ENCODE data around the gene USP21.

USP21 gene

DNA sequence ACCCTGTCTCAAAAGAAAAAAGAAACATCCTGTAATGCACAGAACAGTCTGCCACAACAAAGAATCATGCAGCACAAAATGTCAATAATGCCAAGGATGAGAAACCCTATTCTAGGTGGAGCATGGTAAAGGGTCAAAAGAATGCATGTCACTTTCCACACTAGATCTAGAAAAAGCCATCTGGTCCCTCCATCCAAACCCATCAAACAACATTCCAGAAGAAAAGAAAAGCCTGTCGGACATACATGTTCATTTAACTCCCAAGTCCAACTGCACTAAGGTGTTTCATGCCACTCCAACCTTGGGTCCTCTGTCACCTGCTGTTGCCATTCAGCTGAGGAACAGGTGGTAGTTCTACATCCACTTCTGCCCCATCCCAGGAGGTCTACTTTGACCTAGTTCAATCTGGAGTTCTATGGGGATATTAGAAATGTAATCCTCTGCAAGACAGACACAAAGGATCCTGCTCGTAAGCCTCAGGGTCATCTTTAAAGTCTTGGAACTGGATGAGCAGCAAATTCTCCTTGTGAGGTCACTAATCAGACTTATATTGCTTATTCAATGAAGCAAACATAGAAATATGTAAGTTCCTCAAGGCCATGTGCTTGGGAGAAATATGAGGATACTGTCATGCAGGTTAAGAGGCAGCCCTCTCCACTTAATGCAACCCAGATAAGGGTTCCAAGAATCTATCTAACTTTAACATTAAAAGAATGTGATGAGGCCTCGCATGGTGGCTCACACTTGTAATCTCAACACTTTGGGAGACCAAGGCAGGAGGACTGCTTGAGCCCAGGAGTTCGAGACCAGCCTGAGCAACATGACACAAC lies 30.5 kb upstream of the USP21 start:
- H3K27ac ChIP-seq (ENCODE audit: low read length), result no peak overlapping the region
- peaks cover 85% of the 10 kb centered on the region for H3K79me2 ChIP-seq (ENCODE audit: low read length)
- H3K36me3 ChIP-seq (replicated peaks; ENCODE audit: insufficient read depth, low read length), result no peaks in the 10 kb centered on the region
- no peak overlapping the region for H3K4me2 ChIP-seq (ENCODE audit: low read depth, low read length)
- H2AFZ ChIP-seq (ENCODE audit: low read length), result no peak overlapping the region
- no peaks in the 10 kb centered on the region for H3K9me2 ChIP-seq (replicated peaks; ENCODE audit: insufficient read depth, low read length)
- peaks cover 9% of the 10 kb centered on the region; the same call in 1 of the 2 replicates for H3K4me1 ChIP-seq (ENCODE audit: low read length)
- H3K27me3 ChIP-seq (replicated peaks; ENCODE audit: insufficient read depth, low read length), result no peaks in the 10 kb centered on the region
- TF ChIP-seq EZH2phosphoT487 (IDR thresholded peaks at IDR 0.05; ENCODE audit: low read length) (no peak), EZH2 (optimal IDR thresholded peaks at IDR 0.05; ENCODE audit: low read depth, low read length) (no peak)
- TF ChIP-seq, protein P1, sequence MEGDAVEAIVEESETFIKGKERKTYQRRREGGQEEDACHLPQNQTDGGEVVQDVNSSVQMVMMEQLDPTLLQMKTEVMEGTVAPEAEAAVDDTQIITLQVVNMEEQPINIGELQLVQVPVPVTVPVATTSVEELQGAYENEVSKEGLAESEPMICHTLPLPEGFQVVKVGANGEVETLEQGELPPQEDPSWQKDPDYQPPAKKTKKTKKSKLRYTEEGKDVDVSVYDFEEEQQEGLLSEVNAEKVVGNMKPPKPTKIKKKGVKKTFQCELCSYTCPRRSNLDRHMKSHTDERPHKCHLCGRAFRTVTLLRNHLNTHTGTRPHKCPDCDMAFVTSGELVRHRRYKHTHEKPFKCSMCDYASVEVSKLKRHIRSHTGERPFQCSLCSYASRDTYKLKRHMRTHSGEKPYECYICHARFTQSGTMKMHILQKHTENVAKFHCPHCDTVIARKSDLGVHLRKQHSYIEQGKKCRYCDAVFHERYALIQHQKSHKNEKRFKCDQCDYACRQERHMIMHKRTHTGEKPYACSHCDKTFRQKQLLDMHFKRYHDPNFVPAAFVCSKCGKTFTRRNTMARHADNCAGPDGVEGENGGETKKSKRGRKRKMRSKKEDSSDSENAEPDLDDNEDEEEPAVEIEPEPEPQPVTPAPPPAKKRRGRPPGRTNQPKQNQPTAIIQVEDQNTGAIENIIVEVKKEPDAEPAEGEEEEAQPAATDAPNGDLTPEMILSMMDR (IDR thresholded peaks at IDR 0.05; ENCODE audit: low read length), result no peak
- no peak for DNase-seq
- no peak overlapping the region for H3K9ac ChIP-seq (ENCODE audit: low read length)
- H3K4me3 ChIP-seq (ENCODE audit: low read length), result no peak overlapping the region
- H4K20me1 ChIP-seq (ENCODE audit: insufficient read depth, low read length), result no peaks in the 10 kb centered on the region
- peaks cover 27% of the 10 kb centered on the region for H3F3A ChIP-seq (ENCODE audit: insufficient read depth, low read length)
- H3K9me3 ChIP-seq (replicated peaks; ENCODE audit: insufficient read depth, low read length), result no peaks in the 10 kb centered on the region

DNA sequence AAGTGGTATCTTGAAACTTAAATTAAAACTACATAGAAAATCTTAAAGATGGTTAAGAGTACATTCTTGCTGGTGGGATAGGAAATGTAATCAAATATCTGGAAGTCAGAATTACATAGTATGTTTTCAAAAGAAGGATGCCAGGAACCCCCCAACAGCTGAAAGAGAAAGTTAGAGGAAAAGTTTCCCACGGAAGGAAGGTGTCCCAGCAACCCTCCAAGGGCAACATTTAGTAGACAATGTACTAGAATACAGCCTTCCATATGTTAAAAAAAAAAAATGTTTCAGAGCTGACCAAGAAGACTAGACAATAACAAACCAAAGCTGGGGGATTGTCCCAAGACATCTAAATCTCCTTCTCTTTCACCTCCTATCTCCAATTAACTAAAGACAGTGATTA lies 29.0 kb upstream of the USP21 start:
- no peak overlapping the region for H3K9ac ChIP-seq (ENCODE audit: low read length)
- no peaks in the 10 kb centered on the region for H3K9me3 ChIP-seq (replicated peaks; ENCODE audit: insufficient read depth, low read length)
- TF ChIP-seq, protein P1 (IDR thresholded peaks at IDR 0.05; ENCODE audit: low read length), result no peak
- no peak for TF ChIP-seq EZH2 (optimal IDR thresholded peaks at IDR 0.05; ENCODE audit: low read depth, low read length)
- TF ChIP-seq EZH2phosphoT487 (IDR thresholded peaks at IDR 0.05; ENCODE audit: low read length), result no peak
- H4K20me1 ChIP-seq (ENCODE audit: insufficient read depth, low read length), result no peaks in the 10 kb centered on the region
- no peak overlapping the region for H2AFZ ChIP-seq (ENCODE audit: low read length)
- H3K9me2 ChIP-seq (replicated peaks; ENCODE audit: insufficient read depth, low read length), result no peaks in the 10 kb centered on the region
- no peak overlapping the region for H3K4me2 ChIP-seq (ENCODE audit: low read depth, low read length)
- H3K27ac ChIP-seq (ENCODE audit: low read length), result no peak overlapping the region
- H3K4me3 ChIP-seq (ENCODE audit: low read length), result no peak overlapping the region
- no peaks in the 10 kb centered on the region for H3K27me3 ChIP-seq (replicated peaks; ENCODE audit: insufficient read depth, low read length)
- peaks cover 9% of the 10 kb centered on the region; the same call in 1 of the 2 replicates for H3K4me1 ChIP-seq (ENCODE audit: low read length)
- no peak for DNase-seq
- peaks cover 89% of the 10 kb centered on the region for H3K79me2 ChIP-seq (ENCODE audit: low read length)
- H3F3A ChIP-seq (ENCODE audit: insufficient read depth, low read length), result peaks cover 27% of the 10 kb centered on the region
- H3K36me3 ChIP-seq (replicated peaks; ENCODE audit: insufficient read depth, low read length), result no peaks in the 10 kb centered on the region

DNA sequence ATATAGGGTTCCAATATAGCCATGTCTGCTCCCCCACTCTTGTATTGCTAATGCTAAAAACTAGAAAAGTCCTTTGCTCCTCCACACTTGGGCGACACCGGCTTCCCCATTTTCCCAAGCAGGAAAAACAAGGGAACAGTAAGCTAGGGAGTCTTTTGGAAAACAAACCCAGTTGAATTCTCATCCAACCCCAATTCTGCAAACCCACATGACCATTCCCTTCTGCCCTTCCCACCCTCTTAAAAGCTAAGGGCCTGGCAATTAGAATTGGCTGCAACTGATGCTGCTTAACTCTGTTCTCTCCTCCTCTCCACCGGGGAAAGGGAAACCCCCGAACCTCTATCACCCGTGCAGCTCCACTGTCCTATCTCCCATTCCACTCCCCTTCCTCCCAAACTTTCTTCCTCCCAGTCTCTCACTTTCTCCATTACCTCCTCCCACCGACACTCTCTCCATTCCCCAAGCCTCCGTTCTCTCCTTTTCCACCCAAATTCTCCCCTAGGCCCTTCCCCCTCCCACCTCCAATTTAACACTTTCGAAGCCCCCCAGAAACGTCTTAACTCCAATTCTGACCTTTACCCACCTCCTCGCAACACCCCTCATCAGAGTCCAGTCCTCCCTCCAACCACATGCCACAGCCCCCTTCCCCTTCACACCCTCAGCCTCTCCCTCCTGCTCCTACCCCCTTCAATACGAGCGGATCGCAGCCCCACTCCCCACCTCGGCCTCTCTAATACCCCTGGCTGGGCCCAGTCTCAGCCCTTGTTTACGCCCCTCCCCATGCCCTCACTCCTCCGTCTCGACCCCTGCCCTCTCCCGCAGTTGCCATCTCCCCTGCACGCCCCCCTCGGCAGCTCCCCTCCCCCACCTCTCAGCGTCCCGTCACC lies 27.5 kb upstream of the USP21 start:
- peak overlapping the region; percentile 90 for H2AFZ ChIP-seq (ENCODE audit: low read length)
- H4K20me1 ChIP-seq (ENCODE audit: insufficient read depth, low read length), result no peaks in the 10 kb centered on the region
- no peak for TF ChIP-seq EZH2phosphoT487 (IDR thresholded peaks at IDR 0.05; ENCODE audit: low read length)
- no peak for TF ChIP-seq EZH2 (optimal IDR thresholded peaks at IDR 0.05; ENCODE audit: low read depth, low read length)
- TF ChIP-seq, protein P1 (IDR thresholded peaks at IDR 0.05; ENCODE audit: low read length), result no peak
- no peaks in the 10 kb centered on the region for H3K9me2 ChIP-seq (replicated peaks; ENCODE audit: insufficient read depth, low read length)
- peak overlapping the region; percentile 94 for H3K4me2 ChIP-seq (ENCODE audit: low read depth, low read length)
- H3K4me1 ChIP-seq (ENCODE audit: low read length), result peaks cover 9% of the 10 kb centered on the region; the same call in 1 of the 2 replicates
- no peaks in the 10 kb centered on the region for H3K36me3 ChIP-seq (replicated peaks; ENCODE audit: insufficient read depth, low read length)
- DNase-seq, result no peak
- peaks cover 91% of the 10 kb centered on the region for H3K79me2 ChIP-seq (ENCODE audit: low read length)
- peak overlapping the region; percentile 88 for H3K4me3 ChIP-seq (ENCODE audit: low read length)
- no peaks in the 10 kb centered on the region for H3K27me3 ChIP-seq (replicated peaks; ENCODE audit: insufficient read depth, low read length)
- peak overlapping the region; percentile 52; the same call in 1 of the 2 replicates for H3K27ac ChIP-seq (ENCODE audit: low read length)
- no peaks in the 10 kb centered on the region for H3K9me3 ChIP-seq (replicated peaks; ENCODE audit: insufficient read depth, low read length)
- peak overlapping the region; percentile 81 for H3K9ac ChIP-seq (ENCODE audit: low read length)
- H3F3A ChIP-seq (ENCODE audit: insufficient read depth, low read length), result peaks cover 33% of the 10 kb centered on the region

Data from MM.1S (cell line).